ENCODE data around the gene DNASE1L2.

DNA sequence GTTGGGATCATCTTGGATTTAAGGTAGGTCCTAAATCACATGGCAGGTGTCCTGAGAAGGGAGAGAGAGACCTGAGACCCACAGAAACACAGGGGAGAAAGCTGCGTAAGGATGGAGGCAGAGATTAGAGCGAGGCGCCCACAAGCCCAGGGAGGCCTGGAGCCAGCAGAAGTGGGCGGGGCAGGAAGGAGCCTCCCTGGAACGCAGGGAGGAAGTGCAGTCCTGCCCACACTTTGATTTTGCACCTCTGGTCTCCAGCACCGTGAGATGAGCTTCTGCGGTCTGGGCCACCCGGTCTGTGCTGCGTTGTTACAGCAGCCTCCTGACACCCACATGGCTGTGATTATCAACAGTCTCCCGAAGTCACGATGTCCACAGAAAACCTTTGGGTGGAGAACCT is 6.4 kb downstream of the DNASE1L2 start:
- TF ChIP-seq, protein P1, sequence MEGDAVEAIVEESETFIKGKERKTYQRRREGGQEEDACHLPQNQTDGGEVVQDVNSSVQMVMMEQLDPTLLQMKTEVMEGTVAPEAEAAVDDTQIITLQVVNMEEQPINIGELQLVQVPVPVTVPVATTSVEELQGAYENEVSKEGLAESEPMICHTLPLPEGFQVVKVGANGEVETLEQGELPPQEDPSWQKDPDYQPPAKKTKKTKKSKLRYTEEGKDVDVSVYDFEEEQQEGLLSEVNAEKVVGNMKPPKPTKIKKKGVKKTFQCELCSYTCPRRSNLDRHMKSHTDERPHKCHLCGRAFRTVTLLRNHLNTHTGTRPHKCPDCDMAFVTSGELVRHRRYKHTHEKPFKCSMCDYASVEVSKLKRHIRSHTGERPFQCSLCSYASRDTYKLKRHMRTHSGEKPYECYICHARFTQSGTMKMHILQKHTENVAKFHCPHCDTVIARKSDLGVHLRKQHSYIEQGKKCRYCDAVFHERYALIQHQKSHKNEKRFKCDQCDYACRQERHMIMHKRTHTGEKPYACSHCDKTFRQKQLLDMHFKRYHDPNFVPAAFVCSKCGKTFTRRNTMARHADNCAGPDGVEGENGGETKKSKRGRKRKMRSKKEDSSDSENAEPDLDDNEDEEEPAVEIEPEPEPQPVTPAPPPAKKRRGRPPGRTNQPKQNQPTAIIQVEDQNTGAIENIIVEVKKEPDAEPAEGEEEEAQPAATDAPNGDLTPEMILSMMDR (IDR thresholded peaks at IDR 0.05; ENCODE audit: low read depth, low read length) = no peak
- no peak for TF ChIP-seq POLR2A (IDR thresholded peaks at IDR 0.05; ENCODE audit: extremely low read depth, insufficient read length)

All from NB4 (cell line).